HL-60 (cell line): Measurements from ENCODE around the gene VIPAS39.
A peak's percentile ranks its signal among the peaks of the same experiment; 100 is the strongest.

Experiments used
- DNase-seq, 2 experiments: peaks; one replicate each; pipeline ENCODE4 v3.0.0-alpha.2; 2010 to 2020; ENCODE audit warnings: low read depth in 1 of 2, low spot score in 1 of 2
- H3K27ac ChIP-seq: fragments of 250-450 bp; sonication (Bioruptor Pico); replicated peaks from 2 replicates; pipeline ENCODE4 v1.5.1; 2020; ENCODE audit warnings: mild to moderate bottlenecking, moderate library complexity
- H3K27me3 ChIP-seq: fragments of 250-450 bp; sonication (Bioruptor Pico); 2 replicates; pipeline ENCODE4 v1.5.1; 2021; ENCODE audit warnings: mild to moderate bottlenecking, moderate library complexity; ENCODE audit not compliant: insufficient read depth, poor library complexity, severe bottlenecking
- H3K4me3 ChIP-seq: replicated peaks from 2 replicates; pipeline ENCODE4 v1.5.1; 2011; ENCODE audit warnings: mild to moderate bottlenecking, control low read depth, low read length; ENCODE audit not compliant: insufficient read depth
- GABPA ChIP-seq: IDR thresholded peaks from 2 replicates; pipeline ENCODE4 v1.6.1; 2012; ENCODE audit warnings: low read depth
- POLR2AphosphoS5 ChIP-seq: IDR thresholded peaks from 2 replicates; pipeline ENCODE4 v1.6.1; 2012; ENCODE audit warnings: low read depth
- SPI1 ChIP-seq: IDR thresholded peaks from 2 replicates; pipeline ENCODE4 v1.6.1; 2012; ENCODE audit warnings: low read depth, mild to moderate bottlenecking, borderline replicate concordance
- TF ChIP-seq, protein P1 (sequence below): IDR thresholded peaks from one replicate; pipeline ENCODE4 v1.5.1; 2011; ENCODE audit warnings: low read length, control low read depth, inconsistent platforms; ENCODE audit not compliant: insufficient read depth
- TF ChIP-seq, protein P2 (sequence below): IDR thresholded peaks from 2 replicates; pipeline ENCODE4 v1.6.1; 2012; ENCODE audit warnings: low read depth; ENCODE audit not compliant: insufficient replicate concordance

Gene VIPAS39

DNA sequence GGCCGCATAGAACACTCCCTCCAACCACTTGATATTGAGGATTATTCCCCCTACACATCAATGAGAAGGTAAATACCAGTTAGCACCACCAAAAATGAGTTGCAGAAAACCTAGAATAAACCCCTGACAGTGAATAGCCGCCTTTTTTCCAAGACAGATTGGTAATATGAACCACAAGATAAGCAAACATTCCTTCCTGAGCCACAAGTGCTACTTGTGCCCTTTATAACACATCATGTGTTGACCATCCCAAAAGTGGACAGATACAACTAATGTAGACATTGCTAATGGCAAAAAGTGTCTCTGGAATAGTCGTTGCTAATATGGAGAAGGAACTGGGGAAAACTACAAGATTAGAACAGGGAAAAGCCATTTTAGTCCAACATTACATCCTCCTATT is 51.3 kb downstream of the VIPAS39 start:
- Histone ChIP-seq H3K4me3 (no peak overlapping the region), H3K27me3 (no peaks in the 10 kb centered on the region), H3K27ac (peak overlapping the region; percentile 77)
- DNase-seq, result no peak
- TF ChIP-seq, protein P1, sequence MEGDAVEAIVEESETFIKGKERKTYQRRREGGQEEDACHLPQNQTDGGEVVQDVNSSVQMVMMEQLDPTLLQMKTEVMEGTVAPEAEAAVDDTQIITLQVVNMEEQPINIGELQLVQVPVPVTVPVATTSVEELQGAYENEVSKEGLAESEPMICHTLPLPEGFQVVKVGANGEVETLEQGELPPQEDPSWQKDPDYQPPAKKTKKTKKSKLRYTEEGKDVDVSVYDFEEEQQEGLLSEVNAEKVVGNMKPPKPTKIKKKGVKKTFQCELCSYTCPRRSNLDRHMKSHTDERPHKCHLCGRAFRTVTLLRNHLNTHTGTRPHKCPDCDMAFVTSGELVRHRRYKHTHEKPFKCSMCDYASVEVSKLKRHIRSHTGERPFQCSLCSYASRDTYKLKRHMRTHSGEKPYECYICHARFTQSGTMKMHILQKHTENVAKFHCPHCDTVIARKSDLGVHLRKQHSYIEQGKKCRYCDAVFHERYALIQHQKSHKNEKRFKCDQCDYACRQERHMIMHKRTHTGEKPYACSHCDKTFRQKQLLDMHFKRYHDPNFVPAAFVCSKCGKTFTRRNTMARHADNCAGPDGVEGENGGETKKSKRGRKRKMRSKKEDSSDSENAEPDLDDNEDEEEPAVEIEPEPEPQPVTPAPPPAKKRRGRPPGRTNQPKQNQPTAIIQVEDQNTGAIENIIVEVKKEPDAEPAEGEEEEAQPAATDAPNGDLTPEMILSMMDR, result no peak
- no peak for TF ChIP-seq SPI1
- TF ChIP-seq GABPA, result no peak
- TF ChIP-seq POLR2AphosphoS5, result no peak
- TF ChIP-seq, protein P2, sequence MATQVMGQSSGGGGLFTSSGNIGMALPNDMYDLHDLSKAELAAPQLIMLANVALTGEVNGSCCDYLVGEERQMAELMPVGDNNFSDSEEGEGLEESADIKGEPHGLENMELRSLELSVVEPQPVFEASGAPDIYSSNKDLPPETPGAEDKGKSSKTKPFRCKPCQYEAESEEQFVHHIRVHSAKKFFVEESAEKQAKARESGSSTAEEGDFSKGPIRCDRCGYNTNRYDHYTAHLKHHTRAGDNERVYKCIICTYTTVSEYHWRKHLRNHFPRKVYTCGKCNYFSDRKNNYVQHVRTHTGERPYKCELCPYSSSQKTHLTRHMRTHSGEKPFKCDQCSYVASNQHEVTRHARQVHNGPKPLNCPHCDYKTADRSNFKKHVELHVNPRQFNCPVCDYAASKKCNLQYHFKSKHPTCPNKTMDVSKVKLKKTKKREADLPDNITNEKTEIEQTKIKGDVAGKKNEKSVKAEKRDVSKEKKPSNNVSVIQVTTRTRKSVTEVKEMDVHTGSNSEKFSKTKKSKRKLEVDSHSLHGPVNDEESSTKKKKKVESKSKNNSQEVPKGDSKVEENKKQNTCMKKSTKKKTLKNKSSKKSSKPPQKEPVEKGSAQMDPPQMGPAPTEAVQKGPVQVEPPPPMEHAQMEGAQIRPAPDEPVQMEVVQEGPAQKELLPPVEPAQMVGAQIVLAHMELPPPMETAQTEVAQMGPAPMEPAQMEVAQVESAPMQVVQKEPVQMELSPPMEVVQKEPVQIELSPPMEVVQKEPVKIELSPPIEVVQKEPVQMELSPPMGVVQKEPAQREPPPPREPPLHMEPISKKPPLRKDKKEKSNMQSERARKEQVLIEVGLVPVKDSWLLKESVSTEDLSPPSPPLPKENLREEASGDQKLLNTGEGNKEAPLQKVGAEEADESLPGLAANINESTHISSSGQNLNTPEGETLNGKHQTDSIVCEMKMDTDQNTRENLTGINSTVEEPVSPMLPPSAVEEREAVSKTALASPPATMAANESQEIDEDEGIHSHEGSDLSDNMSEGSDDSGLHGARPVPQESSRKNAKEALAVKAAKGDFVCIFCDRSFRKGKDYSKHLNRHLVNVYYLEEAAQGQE, result no peak

DNA sequence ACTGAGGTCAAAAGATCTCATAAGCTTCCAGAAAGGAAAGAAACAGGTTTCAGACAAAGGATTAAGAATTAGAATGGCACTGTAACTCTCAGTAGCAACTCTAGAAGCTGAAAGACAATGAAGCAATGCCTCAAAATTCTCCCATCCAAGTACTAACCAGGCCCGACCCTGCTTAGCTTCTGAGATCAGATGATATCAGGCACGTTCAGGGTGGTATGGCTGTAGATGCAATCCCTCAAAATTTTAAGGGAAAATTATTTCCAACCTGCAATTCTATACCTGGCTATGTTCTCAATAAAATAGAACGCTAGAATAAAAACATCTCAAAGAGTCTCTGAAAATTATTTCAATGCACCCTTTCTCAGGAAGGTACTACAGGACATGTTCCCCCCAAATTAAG is 53.6 kb downstream of the VIPAS39 start:
- TF ChIP-seq SPI1, result no peak
- no peak for TF ChIP-seq POLR2AphosphoS5
- TF ChIP-seq GABPA, result no peak
- TF ChIP-seq, protein P1, result no peak
- TF ChIP-seq, protein P2, result no peak
- no peak overlapping the region for H3K27ac ChIP-seq
- no peaks in the 10 kb centered on the region for H3K27me3 ChIP-seq
- no peak overlapping the region for H3K4me3 ChIP-seq
- no peak for DNase-seq

DNA sequence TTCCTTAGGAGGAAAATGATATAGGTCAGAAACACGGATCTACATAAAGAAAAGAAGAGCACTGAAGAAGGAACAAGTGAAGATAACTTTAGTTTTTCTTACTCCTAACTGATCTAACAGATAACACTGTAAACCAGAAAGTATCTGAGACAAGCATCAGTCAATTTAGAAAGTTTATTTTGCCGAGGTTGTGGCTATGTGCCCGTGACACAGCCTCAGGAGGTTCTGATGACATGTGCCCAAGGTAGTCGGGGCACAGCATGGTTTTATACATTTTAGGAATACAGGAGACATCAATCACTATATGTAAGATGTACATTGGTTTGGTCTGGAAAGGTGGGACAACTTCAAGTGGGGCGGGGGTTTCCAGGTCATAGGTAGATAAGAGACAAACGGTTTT is 57.2 kb downstream of the VIPAS39 start:
- TF ChIP-seq, protein P2, result no peak
- TF ChIP-seq, protein P1, result no peak
- TF ChIP-seq POLR2AphosphoS5 (no peak), SPI1 (no peak), GABPA (no peak)

More for the DNA sequence above, 57.2 kb downstream of the VIPAS39 start:
- Histone ChIP-seq H3K27me3 (no peaks in the 10 kb centered on the region), H3K27ac (no peak overlapping the region), H3K4me3 (no peak overlapping the region)
- no peak for DNase-seq
